ACC112 (cell line): ENCODE results near the gene CCNG2.

ENCODE experiments used
- H2AFZ ChIP-seq: fragments of 200-600 bp; sonication (generic); one replicate; pipeline ENCODE4 v1.6.0; 2017; ENCODE audit warnings: antibody characterized with exemption, low read length; ENCODE audit not compliant: unreplicated experiment
- H3K27ac ChIP-seq: fragments of 200-600 bp; sonication (generic); 2 replicates; pipeline ENCODE4 v1.5.1; 2014; ENCODE audit warnings: low read depth, mild to moderate bottlenecking, antibody characterized with exemption, low read length, moderate library complexity
- H3K27me3 ChIP-seq: fragments of 200-600 bp; sonication (generic); 2 replicates; pipeline ENCODE4 v1.6.1; 2014; ENCODE audit warnings: mild to moderate bottlenecking, antibody characterized with exemption, low read length, moderate library complexity, mixed read lengths; ENCODE audit not compliant: insufficient read depth
- H3K36me3 ChIP-seq: fragments of 200-600 bp; sonication (generic); 2 replicates; pipeline ENCODE4 v1.6.1; 2016; ENCODE audit warnings: mild to moderate bottlenecking, antibody characterized with exemption, low read length, moderate library complexity, mixed read lengths; ENCODE audit not compliant: insufficient read depth
- H3K4me1 ChIP-seq: fragments of 200-600 bp; sonication (generic); one replicate; pipeline ENCODE4 v1.6.1; 2016; ENCODE audit warnings: low read length, mixed read lengths; ENCODE audit not compliant: insufficient read depth, unreplicated experiment, control insufficient read depth
- H3K4me3 ChIP-seq: fragments of 200-600 bp; sonication (generic); 2 replicates; pipeline ENCODE4 v1.5.1; 2014; ENCODE audit warnings: mild to moderate bottlenecking, low read depth, low read length
- H3K79me2 ChIP-seq: fragments of 200-600 bp; sonication (generic); one replicate; pipeline ENCODE4 v1.6.0; 2016; ENCODE audit warnings: low read length; ENCODE audit not compliant: control insufficient read depth, unreplicated experiment, insufficient read depth

Gene CCNG2

GRCh38 chr4:77176640-77177039 lies 19.6 kb downstream of the CCNG2 start:
- no peaks in the 10 kb centered on the region for H3K79me2 ChIP-seq
- no peak overlapping the region for H3K27ac ChIP-seq
- H3K36me3 ChIP-seq, result no peaks in the 10 kb centered on the region
- peaks cover 10% of the 10 kb centered on the region for H3K27me3 ChIP-seq
- H3K4me3 ChIP-seq, result no peak overlapping the region
- H3K4me1 ChIP-seq, result peaks cover 10% of the 10 kb centered on the region
- H2AFZ ChIP-seq, result no peak overlapping the region

DNA sequence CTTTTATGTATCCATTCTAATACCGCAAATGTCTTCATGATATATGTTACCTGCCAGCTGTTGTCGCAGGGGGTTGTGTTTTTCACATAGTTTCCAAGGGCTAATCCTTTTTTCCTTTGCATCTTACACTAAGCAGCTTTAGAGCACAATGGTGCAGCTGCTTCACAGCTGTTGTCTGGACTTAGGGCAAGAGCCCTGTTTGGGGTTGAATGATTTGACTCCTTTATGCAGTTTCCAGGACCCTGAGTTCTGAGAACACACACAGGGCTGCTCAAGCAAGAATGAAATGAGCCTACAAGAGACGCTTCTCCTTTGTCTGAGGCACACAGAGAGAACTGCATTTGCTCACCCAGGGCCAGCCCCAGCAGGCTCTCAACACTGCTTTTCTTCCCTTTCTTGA lies 20.2 kb downstream of the CCNG2 start:
- peaks cover 6% of the 10 kb centered on the region for H3K4me1 ChIP-seq
- no peak overlapping the region for H2AFZ ChIP-seq
- H3K36me3 ChIP-seq, result no peaks in the 10 kb centered on the region
- no peak overlapping the region for H3K4me3 ChIP-seq
- no peaks in the 10 kb centered on the region for H3K79me2 ChIP-seq
- H3K27me3 ChIP-seq, result peaks cover 10% of the 10 kb centered on the region
- H3K27ac ChIP-seq, result no peak overlapping the region

DNA sequence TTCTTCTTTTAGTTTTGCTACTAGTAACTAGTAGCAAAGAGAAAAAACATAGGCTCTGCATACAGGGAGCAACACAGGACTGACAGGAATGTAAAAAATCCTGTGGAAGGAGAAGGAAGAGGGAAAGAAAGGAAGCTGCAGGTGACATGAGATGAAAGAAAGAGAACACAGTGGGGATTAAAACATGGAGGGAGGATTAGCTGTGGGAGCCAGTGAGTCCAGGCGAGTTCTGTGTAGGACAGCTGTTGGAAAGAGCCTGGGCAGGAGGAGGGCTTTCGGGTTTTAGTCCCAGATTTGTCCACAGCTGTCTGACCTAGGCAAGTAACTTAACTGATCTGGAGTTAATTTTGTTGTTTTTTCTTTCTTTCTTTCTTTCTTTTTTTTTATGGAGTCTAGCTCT lies 21.6 kb downstream of the CCNG2 start:
- no peak overlapping the region for H3K27ac ChIP-seq
- H3K79me2 ChIP-seq, result no peaks in the 10 kb centered on the region
- H3K4me3 ChIP-seq, result no peak overlapping the region
- H3K27me3 ChIP-seq, result peaks cover 13% of the 10 kb centered on the region
- no peaks in the 10 kb centered on the region for H3K36me3 ChIP-seq
- H3K4me1 ChIP-seq, result no peaks in the 10 kb centered on the region
- no peak overlapping the region for H2AFZ ChIP-seq

DNA sequence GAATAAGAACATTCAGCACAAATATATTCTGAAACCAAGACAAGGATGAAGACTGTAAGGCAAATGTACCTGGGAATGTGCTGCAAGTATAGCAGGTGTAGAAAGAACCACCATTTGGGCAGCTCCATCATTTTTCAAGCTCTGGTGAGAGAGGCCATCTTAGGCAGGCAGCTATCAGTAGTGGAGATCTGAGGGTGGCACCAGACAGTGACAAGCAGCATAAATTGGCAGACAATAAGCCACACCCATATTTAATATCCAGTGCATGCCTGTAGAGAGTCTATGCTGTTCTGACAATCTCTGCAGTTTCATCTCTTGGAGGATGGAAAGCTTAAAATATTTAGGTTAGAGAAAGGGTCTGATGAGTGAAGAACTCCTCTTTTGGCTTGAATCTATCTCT lies 22.5 kb downstream of the CCNG2 start:
- Histone ChIP-seq H3K4me1 (no peaks in the 10 kb centered on the region), H3K79me2 (no peaks in the 10 kb centered on the region), H2AFZ (no peak overlapping the region), H3K4me3 (no peak overlapping the region), H3K27ac (no peak overlapping the region), H3K36me3 (no peaks in the 10 kb centered on the region), H3K27me3 (peaks cover 18% of the 10 kb centered on the region)

GRCh38 chr4:77181720-77182119 lies 24.7 kb downstream of the CCNG2 start:
- no peak overlapping the region for H3K4me3 ChIP-seq
- no peaks in the 10 kb centered on the region for H3K4me1 ChIP-seq
- no peaks in the 10 kb centered on the region for H3K36me3 ChIP-seq
- no peak overlapping the region for H3K27ac ChIP-seq
- no peaks in the 10 kb centered on the region for H3K79me2 ChIP-seq
- H3K27me3 ChIP-seq, result peaks cover 18% of the 10 kb centered on the region
- H2AFZ ChIP-seq, result no peak overlapping the region

GRCh38 chr4:77183777-77184420 lies 26.9 kb downstream of the CCNG2 start:
- no peak overlapping the region for H3K27ac ChIP-seq
- peaks cover 8% of the 10 kb centered on the region; the same call in 1 of the 2 replicates for H3K27me3 ChIP-seq
- no peaks in the 10 kb centered on the region for H3K36me3 ChIP-seq
- no peak overlapping the region for H3K4me3 ChIP-seq
- no peaks in the 10 kb centered on the region for H3K4me1 ChIP-seq
- H3K79me2 ChIP-seq, result no peaks in the 10 kb centered on the region
- H2AFZ ChIP-seq, result no peak overlapping the region

DNA sequence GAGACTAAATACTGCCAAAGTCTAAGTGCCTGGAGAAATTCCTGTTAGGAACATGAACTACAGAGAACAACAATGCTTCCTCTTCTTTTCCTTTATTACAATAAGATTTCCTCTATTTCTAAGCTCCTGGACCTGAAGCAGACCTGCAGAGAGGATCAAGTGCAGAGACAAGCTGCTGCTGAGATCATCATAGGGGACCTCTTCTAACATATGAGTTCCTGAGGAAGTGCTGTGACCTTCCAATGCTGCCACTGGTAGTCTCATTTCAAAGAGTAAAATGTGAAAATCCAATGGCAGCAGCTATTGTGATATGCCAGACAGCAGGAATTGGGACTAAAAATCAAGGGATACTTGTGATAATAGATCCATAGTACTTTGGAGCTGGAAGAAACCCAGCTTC lies 28.0 kb downstream of the CCNG2 start:
- H2AFZ ChIP-seq, result no peak overlapping the region
- no peaks in the 10 kb centered on the region for H3K79me2 ChIP-seq
- no peaks in the 10 kb centered on the region for H3K36me3 ChIP-seq
- H3K4me1 ChIP-seq, result no peaks in the 10 kb centered on the region
- peaks cover 8% of the 10 kb centered on the region; the same call in 1 of the 2 replicates for H3K27me3 ChIP-seq
- no peak overlapping the region for H3K4me3 ChIP-seq
- no peak overlapping the region for H3K27ac ChIP-seq

GRCh38 chr4:77185686-77186085 lies 28.7 kb downstream of the CCNG2 start:
- no peaks in the 10 kb centered on the region for H3K36me3 ChIP-seq
- no peak overlapping the region for H2AFZ ChIP-seq
- no peaks in the 10 kb centered on the region for H3K79me2 ChIP-seq
- H3K27me3 ChIP-seq, result peaks cover 8% of the 10 kb centered on the region; the same call in 1 of the 2 replicates
- H3K4me3 ChIP-seq, result no peak overlapping the region
- peaks cover 4% of the 10 kb centered on the region for H3K4me1 ChIP-seq
- H3K27ac ChIP-seq, result no peak overlapping the region

DNA sequence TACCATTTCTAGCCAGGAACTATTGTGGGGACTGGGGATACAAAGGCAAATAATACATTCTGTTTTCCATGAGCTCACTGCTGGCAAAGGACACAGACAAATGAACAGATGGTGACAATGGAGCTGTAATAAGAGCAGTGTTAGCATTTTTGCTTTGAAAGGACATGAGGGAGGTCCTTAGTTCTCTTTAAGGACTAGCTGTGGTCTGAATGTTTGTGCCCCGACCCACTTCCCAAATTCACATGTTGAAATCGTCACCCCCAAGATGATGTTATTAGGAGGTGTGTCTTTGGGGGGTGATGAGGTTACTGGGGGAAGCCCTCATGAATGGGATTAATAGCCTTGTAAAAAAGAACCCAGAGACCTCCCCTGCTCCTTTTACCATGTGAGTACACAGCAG lies 30.3 kb downstream of the CCNG2 start:
- no peak overlapping the region for H3K4me3 ChIP-seq
- no peaks in the 10 kb centered on the region for H3K36me3 ChIP-seq
- peaks cover 8% of the 10 kb centered on the region; the same call in 1 of the 2 replicates for H3K27me3 ChIP-seq
- peaks cover 6% of the 10 kb centered on the region for H3K4me1 ChIP-seq
- H2AFZ ChIP-seq, result no peak overlapping the region
- H3K79me2 ChIP-seq, result no peaks in the 10 kb centered on the region
- no peak overlapping the region for H3K27ac ChIP-seq

DNA sequence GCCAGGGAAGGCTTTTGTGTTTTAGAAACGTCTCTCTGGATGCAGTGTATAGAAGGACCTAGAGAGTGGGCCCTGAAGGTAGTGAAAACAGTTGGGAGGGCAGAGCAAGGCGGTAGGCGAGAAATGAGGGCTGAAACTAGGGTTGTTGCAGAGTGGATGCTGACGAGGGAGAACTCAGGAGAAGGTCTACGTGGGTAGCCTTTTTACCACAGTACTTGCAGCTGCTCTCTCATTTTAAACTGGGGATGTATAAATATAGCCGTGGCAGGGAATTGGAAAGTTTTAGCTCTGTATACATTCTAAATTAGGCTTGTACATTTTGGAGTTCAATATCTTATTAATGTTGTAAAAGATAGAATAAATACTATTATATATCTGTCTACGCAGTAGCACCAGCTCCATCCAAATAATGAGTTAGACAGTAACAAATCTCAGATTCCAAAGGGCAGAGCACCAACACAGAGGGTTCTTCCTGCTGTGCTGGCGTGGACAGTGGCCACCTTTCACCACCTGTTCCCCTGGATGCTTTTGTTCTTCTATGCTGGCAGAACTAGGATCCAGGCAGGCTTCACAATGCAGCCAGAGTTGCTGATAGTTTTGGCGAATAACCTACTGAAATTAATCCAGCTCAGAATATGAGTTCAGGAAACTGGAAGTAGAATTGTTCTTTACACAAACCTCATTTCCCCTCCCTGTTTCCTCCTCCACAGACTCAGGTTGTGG lies 31.7 kb downstream of the CCNG2 start:
- Histone ChIP-seq H3K79me2 (no peaks in the 10 kb centered on the region), H3K4me1 (peaks cover 7% of the 10 kb centered on the region), H3K27me3 (peaks cover 5% of the 10 kb centered on the region; the same call in 1 of the 2 replicates), H2AFZ (no peak overlapping the region), H3K4me3 (no peak overlapping the region), H3K36me3 (no peaks in the 10 kb centered on the region), H3K27ac (no peak overlapping the region)

- H3K4me3 ChIP-seq, result no peak overlapping the region
- H2AFZ ChIP-seq, result no peak overlapping the region
- H3K36me3 ChIP-seq, result no peaks in the 10 kb centered on the region
- H3K27ac ChIP-seq, result no peak overlapping the region
- no peaks in the 10 kb centered on the region for H3K79me2 ChIP-seq
- H3K27me3 ChIP-seq, result peaks cover 6% of the 10 kb centered on the region; the same call in 1 of the 2 replicates
- H3K4me1 ChIP-seq, result peaks cover 7% of the 10 kb centered on the region
Observed at GRCh38 chr4:77189412-77189811, 32.4 kb downstream of the CCNG2 start.
